ENCODE data around the gene ANGPTL4.

- TF ChIP-seq CTCF (IDR thresholded peaks at IDR 0.05 in 8 of 11, conservative IDR thresholded peaks at IDR 0.05 in 3 of 11) (peak in 1 of 11 experiments; percentile 4), POLR2AphosphoS5 (IDR thresholded peaks at IDR 0.05) (no peak), POLR2A (IDR thresholded peaks at IDR 0.05) (no peak)
Observed at GRCh38 chr19:8397271-8397670, 33.3 kb downstream of the ANGPTL4 start.
